Calu3 (cell line): Measurements from ENCODE around the gene MYBPHL. TPM values are rescaled to one million over a fixed set of nuclear protein-coding genes. Genes with fewer than 3 reads are reported as not detected.

ENCODE experiments used
- BruUV-seq: library from RNA; stranded (reverse); fragments of 400-500 nt; replicated peaks from 2 replicates; lab custom pipeline; 2021; lab: Mats Ljungman, UMichigan
- CTCF ChIA-PET: fragments of 300-600 bp; sonication (Branson Sonifier 250); formaldehyde crosslinking; loops from one replicate; lab custom pipeline; 2022; ENCODE audit warnings: antibody characterized with exemption; lab: Charles Lee
- DNase-seq: peaks from one replicate; pipeline ENCODE4 v3.0.0; 2022
- H3K27ac Mint-ChIP-seq: one replicate; pipeline ENCODE4 v1.8.0; 2022; ENCODE audit warnings: mixed read lengths; ENCODE audit not compliant: unreplicated experiment
- H3K27me3 Mint-ChIP-seq: one replicate; pipeline ENCODE4 v1.8.0; 2022; ENCODE audit warnings: mixed read lengths; ENCODE audit not compliant: unreplicated experiment
- H3K36me3 Mint-ChIP-seq: one replicate; pipeline ENCODE4 v1.8.0; 2022; ENCODE audit warnings: mild to moderate bottlenecking, moderate library complexity, mixed read lengths; ENCODE audit not compliant: insufficient read depth, unreplicated experiment
- H3K4me1 Mint-ChIP-seq: one replicate; pipeline ENCODE4 v1.8.0; 2022; ENCODE audit warnings: mild to moderate bottlenecking, low read depth, mixed read lengths; ENCODE audit not compliant: unreplicated experiment
- H3K4me3 Mint-ChIP-seq: one replicate; pipeline ENCODE4 v1.8.0; 2022; ENCODE audit warnings: mild to moderate bottlenecking, low read depth, moderate library complexity, mixed read lengths; ENCODE audit not compliant: unreplicated experiment
- H3K9me3 Mint-ChIP-seq: one replicate; pipeline ENCODE4 v1.8.0; 2022; ENCODE audit warnings: low read depth, mixed read lengths; ENCODE audit not compliant: unreplicated experiment
- CTCF ChIP-seq: fragments of 200-600 bp; IDR thresholded peaks from one replicate; pipeline ENCODE4 v1.8.0; 2022; ENCODE audit warnings: antibody characterized with exemption; ENCODE audit not compliant: unreplicated experiment
- intact Hi-C: fragments of 100-400 bp; cut with micrococcal nuclease; formaldehyde crosslinking; loops from one replicate; pipeline ENCODE4 v1.10.0; 2022; ENCODE audit not compliant: unreplicated experiment
- total RNA-seq: library from RNA; stranded (reverse); gene quantifications from 2 replicates; pipeline ENCODE4 v1.2.3, GENCODE V29; 2022

Gene MYBPHL
- total RNA-seq, 1 experiment from 2014 or later: not detected

GRCh38 chr1:109296782-109297181 is 10.0 kb downstream of the MYBPHL start:
- no peak overlapping the region for H3K27ac Mint-ChIP-seq
- no peaks in the 10 kb centered on the region for H3K36me3 Mint-ChIP-seq
- no TSS peak for BruUV-seq
- H3K27me3 Mint-ChIP-seq: peaks cover 16% of the 10 kb centered on the region
- H3K4me1 Mint-ChIP-seq: peaks cover 10% of the 10 kb centered on the region
- H3K4me3 Mint-ChIP-seq: no peak overlapping the region
- DNase-seq: no peak
- CTCF ChIA-PET: interaction anchor here (0.6 kb wide), 1 partner anchor 100 kb away, joined by 3 read pairs; no protein-coding TSS in a partner anchor
- intact Hi-C loops: no loop called here
- TF ChIP-seq CTCF: no peak
- no peaks in the 10 kb centered on the region for H3K9me3 Mint-ChIP-seq

GRCh38 chr1:109295712-109296415 is 10.9 kb downstream of the MYBPHL start:
- no peak for TF ChIP-seq CTCF
- no peak overlapping the region for H3K27ac Mint-ChIP-seq
- intact Hi-C loops: no loop called here
- no peaks in the 10 kb centered on the region for H3K9me3 Mint-ChIP-seq
- peaks cover 10% of the 10 kb centered on the region for H3K4me1 Mint-ChIP-seq
- no peaks in the 10 kb centered on the region for H3K36me3 Mint-ChIP-seq
- CTCF ChIA-PET: no interaction called here
- no TSS peak for BruUV-seq
- DNase-seq: no peak
- peaks cover 16% of the 10 kb centered on the region for H3K27me3 Mint-ChIP-seq
- no peak overlapping the region for H3K4me3 Mint-ChIP-seq

DNA sequence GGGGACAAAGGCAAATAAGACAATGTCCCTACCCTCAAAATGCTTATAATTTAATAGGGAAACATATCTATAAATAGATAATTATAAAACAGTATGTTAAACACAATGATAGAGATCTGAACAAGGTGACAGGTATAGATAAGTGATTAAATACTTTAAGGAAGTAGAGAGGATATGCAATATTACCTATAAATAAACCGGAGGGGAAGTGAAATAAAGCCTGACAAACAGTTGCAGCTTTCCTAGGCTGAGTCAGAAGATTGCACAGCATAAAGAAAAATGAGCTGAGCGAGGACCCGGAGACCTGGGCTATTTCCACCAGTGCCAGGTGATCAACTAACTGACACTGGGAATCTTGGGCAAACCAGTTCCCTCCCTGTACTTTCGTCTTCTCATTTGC is 12.3 kb downstream of the MYBPHL start:
- no TSS peak for BruUV-seq
- intact Hi-C loops: no loop called here
- no peaks in the 10 kb centered on the region for H3K9me3 Mint-ChIP-seq
- peaks cover 10% of the 10 kb centered on the region for H3K4me1 Mint-ChIP-seq
- no peak overlapping the region for H3K27ac Mint-ChIP-seq
- H3K4me3 Mint-ChIP-seq: no peak overlapping the region
- no peak for DNase-seq
- peaks cover 16% of the 10 kb centered on the region for H3K27me3 Mint-ChIP-seq
- H3K36me3 Mint-ChIP-seq: no peaks in the 10 kb centered on the region
- CTCF ChIA-PET: no interaction called here
- TF ChIP-seq CTCF: no peak

DNA sequence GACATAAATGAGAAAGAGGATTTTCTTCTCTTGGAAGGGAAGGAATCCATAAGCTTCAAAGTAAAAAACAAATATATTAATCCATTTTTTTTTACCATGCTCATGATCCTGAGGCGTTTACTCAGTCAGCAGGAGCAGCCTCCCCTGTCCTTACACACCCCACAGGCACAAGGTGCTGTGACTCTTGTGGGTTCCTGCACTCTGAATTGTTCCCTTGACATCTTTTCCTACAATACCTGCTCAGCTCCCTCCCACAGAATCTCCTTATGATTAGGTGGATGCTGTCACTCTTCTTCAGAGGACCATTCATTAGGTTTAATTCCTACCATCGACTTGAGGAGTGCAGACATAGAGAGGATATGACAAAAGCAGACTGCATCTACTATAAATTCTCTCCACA is 13.8 kb downstream of the MYBPHL start:
- CTCF ChIA-PET: no interaction called here

More for the DNA sequence above, 13.8 kb downstream of the MYBPHL start:
- H3K27me3 Mint-ChIP-seq: peaks cover 16% of the 10 kb centered on the region
- no peaks in the 10 kb centered on the region for H3K36me3 Mint-ChIP-seq
- no peak overlapping the region for H3K4me3 Mint-ChIP-seq
- BruUV-seq: no TSS peak
- H3K9me3 Mint-ChIP-seq: no peaks in the 10 kb centered on the region
- H3K27ac Mint-ChIP-seq: no peak overlapping the region
- no peak for TF ChIP-seq CTCF
- H3K4me1 Mint-ChIP-seq: no peaks in the 10 kb centered on the region
- DNase-seq: no peak
- intact Hi-C loops: no loop called here
